Measurements from ENCODE around the gene C3orf38. TPM values are rescaled to one million over a fixed set of nuclear protein-coding genes. Genes with fewer than 3 reads are reported as not detected.
"Not testable (repeated sequence)": the region's sequence is repeated elsewhere in the genome, so short reads cannot be mapped to it uniquely, and the experiment has no call there.

The C3orf38 gene
- 1 to 10 TPM; 4.7 to 8.2 TPM for polyA plus RNA-seq

DNA sequence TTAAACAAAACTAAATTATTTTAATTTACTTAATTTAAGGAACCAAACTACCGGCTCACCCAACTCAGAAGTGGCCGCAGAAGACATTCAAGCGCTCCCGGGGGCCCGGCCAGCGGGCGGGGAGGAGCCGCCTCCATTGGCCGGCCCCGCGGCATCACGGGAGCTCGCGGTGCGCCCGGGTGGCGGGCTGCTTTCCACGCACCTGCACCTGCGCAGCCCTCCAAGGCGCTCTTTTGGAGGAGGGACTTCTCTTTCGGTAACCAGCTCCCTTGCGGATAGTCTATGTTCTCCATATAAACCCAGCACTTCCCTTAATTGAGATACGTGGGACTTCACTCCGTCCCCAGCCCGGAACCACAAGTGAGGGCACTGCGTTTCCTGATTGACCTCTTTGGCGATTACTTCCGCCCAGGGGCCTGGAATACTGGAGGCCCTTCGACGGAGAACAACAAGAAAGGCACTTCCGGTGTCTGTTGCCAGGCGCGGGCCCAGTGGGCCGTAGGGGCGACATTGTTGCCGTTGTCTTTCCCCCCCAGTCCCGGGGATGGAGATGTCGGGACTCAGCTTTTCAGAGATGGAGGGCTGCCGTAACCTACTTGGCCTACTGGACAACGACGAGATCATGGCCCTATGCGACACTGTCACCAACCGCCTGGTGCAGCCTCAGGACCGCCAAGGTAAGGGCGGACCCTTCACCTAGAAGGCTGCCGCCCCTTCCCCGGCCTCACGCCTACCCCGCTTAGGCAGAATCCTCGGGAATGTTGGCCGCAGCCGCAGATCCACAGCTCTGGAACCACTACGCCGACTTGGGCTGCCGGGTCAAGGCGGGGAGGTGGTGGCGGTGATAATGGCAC is at the start of gene C3orf38:
TSS of gene C3orf38 (plus strand) at position 451 of the 854 bp plus-strand sequence. CDS start at position 545, 94 bp downstream.
- Histone ChIP-seq H3K9me3 (ENCODE audit: control insufficient read depth in 2 of 2, insufficient read depth in 1 of 2, low read depth in 1 of 2, low read length in 1 of 2) (no peaks in the 10 kb centered on the region), H3K27me3 (ENCODE audit: control insufficient read depth in 1 of 2, insufficient read depth in 2 of 2, low read length in 2 of 2) (no peaks in the 10 kb centered on the region), H3K36me3 (ENCODE audit: control insufficient read depth in 2 of 2, insufficient read depth in 2 of 2, low read length in 1 of 2) (peaks cover 0 to under 1% of the 10 kb centered on the region in 2 donors), H3K4me3 (ENCODE audit: low read depth in 1 of 2, low read length in 2 of 2) (peak within 1 kb of the TSS; percentile 95 to 97), H3K4me1 (ENCODE audit: control insufficient read depth in 2 of 2, insufficient read depth in 2 of 2, low read length in 1 of 2) (peaks cover 3% of the 10 kb centered on the region in 2 donors), H3K27ac (ENCODE audit: low read depth in 2 of 2, low read length in 1 of 2) (peak within 1 kb of the TSS; percentile 93 to 98)
- WGBS, 2 donors = 0 to 1% methylated on average over 57 of the region's 57 CpGs

DNA sequence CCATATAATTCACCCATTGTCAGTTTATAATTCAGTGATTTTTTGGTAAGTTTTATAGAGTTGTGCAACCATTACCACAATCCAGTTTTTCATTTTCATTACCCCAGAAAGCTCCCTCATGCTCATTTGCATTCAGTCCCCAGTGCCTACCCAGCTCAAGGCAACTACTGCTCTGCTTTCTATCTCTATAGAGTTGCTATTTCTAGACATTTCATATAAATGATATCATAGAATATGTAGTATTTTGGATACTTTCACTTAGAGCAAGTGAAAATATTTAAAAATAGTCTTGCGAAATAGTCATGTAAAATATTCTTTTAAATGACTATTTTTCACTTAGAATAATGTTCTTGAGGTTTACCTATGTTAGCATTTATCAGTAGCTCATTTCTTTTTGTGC is 48.6 kb upstream of the C3orf38 start:
- 96 to 100% methylated on average over 1 of the region's 1 CpG for WGBS, 2 donors

DNA sequence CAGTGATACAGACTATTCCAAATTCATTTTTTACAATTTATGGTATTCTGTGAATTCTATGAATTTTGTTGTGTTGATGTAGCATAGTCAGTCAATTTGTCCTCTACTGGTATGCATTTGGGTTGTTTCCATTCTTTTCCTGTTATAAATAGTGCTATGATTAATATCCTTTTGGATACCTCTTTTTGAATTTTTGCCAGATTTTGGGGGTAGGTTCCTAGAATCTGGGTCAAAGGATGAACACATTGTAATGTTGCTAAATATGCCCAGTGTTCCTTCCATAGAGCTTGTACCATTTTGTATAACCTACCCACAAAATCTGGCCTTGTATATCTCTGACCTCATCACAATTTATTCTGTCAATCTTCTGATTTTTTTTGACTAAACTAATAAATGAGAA is 44.4 kb upstream of the C3orf38 start:
- H3K36me3 ChIP-seq (ENCODE audit: control insufficient read depth in 2 of 2, insufficient read depth in 2 of 2, low read length in 1 of 2) = no peaks in the 10 kb centered on the region
- H3K27me3 ChIP-seq (ENCODE audit: control insufficient read depth in 1 of 2, insufficient read depth in 2 of 2, low read length in 2 of 2) = no peaks in the 10 kb centered on the region
- no peak overlapping the region for H3K4me3 ChIP-seq (ENCODE audit: low read depth in 1 of 2, low read length in 2 of 2)
- H3K9me3 ChIP-seq (ENCODE audit: control insufficient read depth in 2 of 2, insufficient read depth in 1 of 2, low read depth in 1 of 2, low read length in 1 of 2) = no peaks in the 10 kb centered on the region
- H3K4me1 ChIP-seq (ENCODE audit: control insufficient read depth in 2 of 2, insufficient read depth in 2 of 2, low read length in 1 of 2) = no peaks in the 10 kb centered on the region
- H3K27ac ChIP-seq (ENCODE audit: low read depth in 2 of 2, low read length in 1 of 2) = no peak overlapping the region

More for the DNA sequence above, 48.6 kb upstream of the C3orf38 start:
- Histone ChIP-seq H3K4me1 (ENCODE audit: control insufficient read depth in 2 of 2, insufficient read depth in 2 of 2, low read length in 1 of 2) (no peaks in the 10 kb centered on the region), H3K9me3 (ENCODE audit: control insufficient read depth in 2 of 2, insufficient read depth in 1 of 2, low read depth in 1 of 2, low read length in 1 of 2) (no peaks in the 10 kb centered on the region), H3K27me3 (ENCODE audit: control insufficient read depth in 1 of 2, insufficient read depth in 2 of 2, low read length in 2 of 2) (no peaks in the 10 kb centered on the region), H3K27ac (ENCODE audit: low read depth in 2 of 2, low read length in 1 of 2) (no peak overlapping the region), H3K36me3 (ENCODE audit: control insufficient read depth in 2 of 2, insufficient read depth in 2 of 2, low read length in 1 of 2) (no peaks in the 10 kb centered on the region), H3K4me3 (ENCODE audit: low read depth in 1 of 2, low read length in 2 of 2) (no peak overlapping the region)

DNA sequence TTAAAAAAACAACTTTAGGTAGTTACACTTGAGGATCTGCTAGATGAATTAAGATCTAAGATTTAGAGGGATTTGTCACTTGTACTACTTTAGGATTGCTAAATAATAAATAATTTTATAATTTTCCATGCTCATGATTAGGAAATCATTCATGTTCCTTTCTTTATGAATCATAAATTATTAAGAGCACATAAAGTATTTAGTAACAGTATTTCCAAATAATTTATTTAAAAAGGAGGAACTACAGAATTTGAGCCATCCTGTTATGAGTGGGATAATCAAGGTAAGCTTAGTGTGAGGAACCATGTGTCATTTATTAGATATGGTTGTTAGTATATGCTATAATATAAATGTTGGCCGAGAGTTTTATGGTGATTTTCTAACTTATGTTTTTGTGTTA is 37.5 kb upstream of the C3orf38 start:
- no peaks in the 10 kb centered on the region for H3K36me3 ChIP-seq (ENCODE audit: control insufficient read depth in 2 of 2, insufficient read depth in 2 of 2, low read length in 1 of 2)
- H3K27me3 ChIP-seq (ENCODE audit: control insufficient read depth in 1 of 2, insufficient read depth in 2 of 2, low read length in 2 of 2) = no peaks in the 10 kb centered on the region
- 91 to 96% methylated on average over 1 of the region's 1 CpG for WGBS, 2 donors
- H3K27ac ChIP-seq (ENCODE audit: low read depth in 2 of 2, low read length in 1 of 2) = no peak overlapping the region
- H3K4me3 ChIP-seq (ENCODE audit: low read depth in 1 of 2, low read length in 2 of 2) = no peak overlapping the region
- no peaks in the 10 kb centered on the region for H3K9me3 ChIP-seq (ENCODE audit: control insufficient read depth in 2 of 2, insufficient read depth in 1 of 2, low read depth in 1 of 2, low read length in 1 of 2)
- no peaks in the 10 kb centered on the region for H3K4me1 ChIP-seq (ENCODE audit: control insufficient read depth in 2 of 2, insufficient read depth in 2 of 2, low read length in 1 of 2)

DNA sequence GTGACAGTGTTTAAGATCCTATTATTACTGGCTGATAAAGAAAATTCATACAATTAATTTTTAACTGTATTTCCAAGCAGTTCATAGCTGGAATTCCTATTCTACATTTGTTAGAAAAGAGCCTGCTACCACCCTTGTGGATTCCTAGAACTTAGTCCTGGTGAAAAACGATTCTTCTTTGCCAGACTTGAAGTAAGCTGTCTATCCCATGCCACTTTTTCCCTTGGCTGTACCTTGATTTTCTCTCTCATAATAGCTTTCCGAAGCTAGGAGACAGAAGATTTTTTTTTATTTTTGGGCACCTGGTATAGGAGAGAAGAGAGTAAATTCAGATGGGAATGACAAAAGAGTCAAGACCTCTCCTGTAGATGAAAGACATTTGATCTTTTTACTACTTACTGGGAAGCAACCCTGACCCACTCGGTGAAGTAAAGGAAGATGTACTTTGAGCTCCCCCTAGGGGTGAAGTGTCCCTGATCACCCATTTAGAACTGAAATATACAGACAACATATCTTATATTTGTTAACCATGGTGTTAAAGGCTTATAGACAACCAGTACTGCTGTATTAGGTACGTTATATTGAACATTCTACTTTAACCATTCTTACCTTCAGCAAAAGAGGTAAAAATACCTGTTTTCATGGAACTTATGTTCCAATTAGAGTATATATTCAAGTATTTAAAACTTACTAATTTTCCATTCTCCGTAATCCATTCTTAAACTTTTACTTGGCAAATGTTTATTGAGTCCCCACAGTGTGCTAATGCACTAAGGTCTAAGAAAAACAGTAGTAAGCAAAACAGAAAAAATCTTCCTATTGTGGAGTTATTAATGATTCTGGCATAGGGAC is 36.2 kb upstream of the C3orf38 start:
- no peaks in the 10 kb centered on the region for H3K9me3 ChIP-seq (ENCODE audit: control insufficient read depth in 2 of 2, insufficient read depth in 1 of 2, low read depth in 1 of 2, low read length in 1 of 2)
- H3K4me3 ChIP-seq (ENCODE audit: low read depth in 1 of 2, low read length in 2 of 2) = no peak overlapping the region
- no peak overlapping the region for H3K27ac ChIP-seq (ENCODE audit: low read depth in 2 of 2, low read length in 1 of 2)
- no peaks in the 10 kb centered on the region for H3K4me1 ChIP-seq (ENCODE audit: control insufficient read depth in 2 of 2, insufficient read depth in 2 of 2, low read length in 1 of 2)
- no peaks in the 10 kb centered on the region for H3K36me3 ChIP-seq (ENCODE audit: control insufficient read depth in 2 of 2, insufficient read depth in 2 of 2, low read length in 1 of 2)
- WGBS, 2 donors = 42 to 44% methylated on average over 5 of the region's 5 CpGs
- no peaks in the 10 kb centered on the region for H3K27me3 ChIP-seq (ENCODE audit: control insufficient read depth in 1 of 2, insufficient read depth in 2 of 2, low read length in 2 of 2)

DNA sequence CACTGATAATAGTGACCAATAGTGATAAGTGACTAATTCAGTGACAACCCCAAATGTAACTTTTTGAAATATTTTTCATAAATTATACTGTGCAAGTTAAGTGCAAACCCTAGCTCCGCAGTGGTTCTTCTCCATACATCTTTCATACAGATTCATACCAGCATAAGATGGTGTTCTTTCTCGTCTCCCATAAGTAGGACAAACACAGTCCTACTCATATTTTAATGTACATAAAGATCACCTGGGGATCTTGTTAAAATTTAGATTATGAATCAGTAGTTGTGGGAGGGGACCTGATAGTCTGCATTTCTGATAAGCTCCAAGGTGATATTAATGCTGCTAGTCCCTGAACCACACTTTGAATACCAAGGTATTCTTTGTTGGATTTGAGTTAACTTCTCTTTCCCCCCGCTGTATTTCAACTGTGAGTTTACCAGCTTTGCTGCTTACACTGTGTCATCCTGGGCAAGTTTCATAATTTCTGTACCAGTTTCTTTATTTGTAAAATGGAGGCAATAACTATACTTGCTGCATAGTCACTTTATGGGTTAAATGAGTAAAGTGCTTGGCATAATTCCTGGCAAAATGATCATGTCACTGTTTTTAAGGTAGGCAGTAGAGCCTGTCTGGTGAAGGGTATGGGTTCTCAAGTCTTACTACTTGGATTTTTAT is 34.7 kb upstream of the C3orf38 start:
- 84 to 93% methylated on average over 3 of the region's 3 CpGs for WGBS, 2 donors

DNA sequence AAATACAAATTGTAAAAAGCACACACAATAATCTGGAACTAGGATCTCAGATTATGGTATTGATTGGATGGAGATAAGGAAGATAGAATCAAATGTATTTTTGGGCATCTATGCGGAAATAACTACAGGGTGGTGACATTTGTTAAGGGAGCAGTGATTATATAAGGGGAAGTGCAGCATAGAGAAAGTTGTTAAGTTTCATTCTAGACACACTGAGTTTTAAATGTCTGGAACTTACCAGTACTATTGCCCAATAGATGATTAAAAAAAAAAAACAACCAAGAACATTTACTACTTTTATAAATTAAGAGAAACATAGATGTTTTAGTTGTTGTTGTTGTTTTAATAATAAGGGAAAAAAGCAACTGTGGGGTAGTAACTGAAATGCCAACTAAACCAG is 32.1 kb upstream of the C3orf38 start:
- Histone ChIP-seq H3K4me1 (ENCODE audit: control insufficient read depth in 2 of 2, insufficient read depth in 2 of 2, low read length in 1 of 2) (no peaks in the 10 kb centered on the region), H3K4me3 (ENCODE audit: low read depth in 1 of 2, low read length in 2 of 2) (no peak overlapping the region), H3K27me3 (ENCODE audit: control insufficient read depth in 1 of 2, insufficient read depth in 2 of 2, low read length in 2 of 2) (no peaks in the 10 kb centered on the region), H3K9me3 (ENCODE audit: control insufficient read depth in 2 of 2, insufficient read depth in 1 of 2, low read depth in 1 of 2, low read length in 1 of 2) (no peaks in the 10 kb centered on the region), H3K36me3 (ENCODE audit: control insufficient read depth in 2 of 2, insufficient read depth in 2 of 2, low read length in 1 of 2) (no peaks in the 10 kb centered on the region), H3K27ac (ENCODE audit: low read depth in 2 of 2, low read length in 1 of 2) (no peak overlapping the region)
- 34 to 39% methylated on average over 1 of the region's 1 CpG for WGBS, 2 donors

More for the DNA sequence above, 34.7 kb upstream of the C3orf38 start:
- H3K4me3 ChIP-seq (ENCODE audit: low read depth in 1 of 2, low read length in 2 of 2) = no peak overlapping the region
- no peaks in the 10 kb centered on the region for H3K9me3 ChIP-seq (ENCODE audit: control insufficient read depth in 2 of 2, insufficient read depth in 1 of 2, low read depth in 1 of 2, low read length in 1 of 2)
- no peaks in the 10 kb centered on the region for H3K27me3 ChIP-seq (ENCODE audit: control insufficient read depth in 1 of 2, insufficient read depth in 2 of 2, low read length in 2 of 2)
- no peaks in the 10 kb centered on the region for H3K36me3 ChIP-seq (ENCODE audit: control insufficient read depth in 2 of 2, insufficient read depth in 2 of 2, low read length in 1 of 2)
- H3K4me1 ChIP-seq (ENCODE audit: control insufficient read depth in 2 of 2, insufficient read depth in 2 of 2, low read length in 1 of 2) = no peaks in the 10 kb centered on the region
- no peak overlapping the region for H3K27ac ChIP-seq (ENCODE audit: low read depth in 2 of 2, low read length in 1 of 2)

DNA sequence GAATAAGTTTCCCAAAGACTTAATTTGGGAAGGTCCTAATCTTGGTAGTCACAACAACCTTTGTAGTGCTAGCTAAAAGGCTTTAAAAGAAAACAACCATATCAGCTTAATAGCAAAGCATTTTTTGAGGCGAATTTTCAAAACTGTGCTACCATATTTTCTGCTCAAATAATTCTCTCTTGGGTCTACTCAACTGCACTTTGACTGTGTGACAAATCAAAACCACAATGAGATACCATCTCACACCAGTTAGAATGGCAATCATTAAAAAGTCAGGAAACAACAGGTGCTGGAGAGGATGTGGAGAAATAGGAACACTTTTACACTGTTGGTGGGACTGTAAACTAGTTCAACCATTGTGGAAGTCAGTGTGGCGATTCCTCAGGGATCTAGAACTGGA is 31.2 kb upstream of the C3orf38 start:
- WGBS, 2 donors = 97 to 98% methylated on average over 1 of the region's 2 CpGs
- H3K27me3 ChIP-seq (ENCODE audit: control insufficient read depth in 1 of 2, insufficient read depth in 2 of 2, low read length in 2 of 2); H3K4me3 ChIP-seq (ENCODE audit: low read depth in 1 of 2, low read length in 2 of 2); H3K36me3 ChIP-seq (ENCODE audit: control insufficient read depth in 2 of 2, insufficient read depth in 2 of 2, low read length in 1 of 2); H3K4me1 ChIP-seq (ENCODE audit: control insufficient read depth in 2 of 2, insufficient read depth in 2 of 2, low read length in 1 of 2); H3K27ac ChIP-seq (ENCODE audit: low read depth in 2 of 2, low read length in 1 of 2); H3K9me3 ChIP-seq (ENCODE audit: control insufficient read depth in 2 of 2, insufficient read depth in 1 of 2, low read depth in 1 of 2, low read length in 1 of 2): not testable (repeated sequence)

DNA sequence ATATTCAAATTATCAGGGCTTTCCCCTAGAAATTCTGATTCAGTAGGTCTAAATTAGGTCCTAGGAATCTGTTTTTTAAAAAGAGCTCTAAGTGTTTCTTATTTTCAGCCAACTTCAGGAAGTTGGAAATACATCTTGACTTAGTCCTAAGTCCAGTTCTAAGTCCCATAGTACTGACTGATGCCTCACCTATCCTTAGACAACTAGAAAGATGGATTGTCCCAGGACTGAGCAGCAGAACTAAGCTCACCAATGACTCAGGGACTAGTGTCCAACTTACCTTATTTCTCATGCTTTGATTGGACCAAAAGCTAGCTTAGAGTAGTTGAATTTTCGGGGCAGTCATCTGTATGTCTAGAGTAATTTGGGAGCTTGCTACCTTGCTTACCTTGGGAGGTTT is 26.2 kb upstream of the C3orf38 start:
- Histone ChIP-seq H3K36me3 (ENCODE audit: control insufficient read depth in 2 of 2, insufficient read depth in 2 of 2, low read length in 1 of 2) (no peaks in the 10 kb centered on the region), H3K4me3 (ENCODE audit: low read depth in 1 of 2, low read length in 2 of 2) (no peak overlapping the region), H3K4me1 (ENCODE audit: control insufficient read depth in 2 of 2, insufficient read depth in 2 of 2, low read length in 1 of 2) (no peaks in the 10 kb centered on the region), H3K27ac (ENCODE audit: low read depth in 2 of 2, low read length in 1 of 2) (no peak overlapping the region), H3K27me3 (ENCODE audit: control insufficient read depth in 1 of 2, insufficient read depth in 2 of 2, low read length in 2 of 2) (no peaks in the 10 kb centered on the region), H3K9me3 (ENCODE audit: control insufficient read depth in 2 of 2, insufficient read depth in 1 of 2, low read depth in 1 of 2, low read length in 1 of 2) (no peaks in the 10 kb centered on the region)
- WGBS, 2 donors = 97% methylated on average over 1 of the region's 1 CpG

All from esophagus (tissue), 2 donors.